Prostate gland (tissue), 2 donors: ENCODE measurements around the gene ANGPTL4.

Source experiments
- CTCF ChIP-seq, 4 experiments: fragments of 200-600 bp in 2 of 4; fragments of 450-650 bp in 2 of 4; sonication (generic) in 2 of 4; IDR thresholded peaks; 1 replicate in 3 of 4; 2 replicates in 1 of 4; pipeline ENCODE4 v1.5.1; 2016 to 2019; ENCODE audit warnings: antibody characterized with exemption in 4 of 4, mild to moderate bottlenecking in 2 of 4, moderate library complexity in 2 of 4
- POLR2A ChIP-seq: fragments of 450-650 bp; IDR thresholded peaks from one replicate; pipeline ENCODE4 v1.6.1; 2016; ENCODE audit warnings: antibody characterized with exemption, mild to moderate bottlenecking
- POLR2AphosphoS5 ChIP-seq: sonication (generic); formaldehyde crosslinking; IDR thresholded peaks from one replicate; pipeline ENCODE4 v1.6.1; 2017; ENCODE audit warnings: antibody characterized with exemption

- TF ChIP-seq CTCF (IDR thresholded peaks at IDR 0.05) (no peak), POLR2AphosphoS5 (no peak), POLR2A (no peak)
These were observed 3.0 kb downstream of the ANGPTL4 start for GRCh38 chr19:8366961-8367326.
